Hepatocyte (in vitro differentiated cells): ENCODE data around the gene KCNJ5.

Experiments used
- CTCF ChIP-seq: fragments of 200-600 bp; sonication (generic); IDR thresholded peaks from 2 replicates; pipeline ENCODE4 v1.5.1; 2016; ENCODE audit warnings: antibody characterized with exemption, mild to moderate bottlenecking; ENCODE audit not compliant: poor library complexity
- EZH2 ChIP-seq: fragments of 200-600 bp; sonication (generic); IDR thresholded peaks from 2 replicates; pipeline ENCODE4 v1.6.1; 2016; ENCODE audit warnings: antibody characterized with exemption, mild to moderate bottlenecking, borderline replicate concordance
- EZH2phosphoT487 ChIP-seq: fragments of 200-600 bp; sonication (generic); IDR thresholded peaks from one replicate; pipeline ENCODE4 v1.6.1; 2018; ENCODE audit warnings: antibody characterized with exemption, mild to moderate bottlenecking, low read depth, moderate library complexity; ENCODE audit not compliant: unreplicated experiment, severe bottlenecking

- no peak for TF ChIP-seq CTCF
- TF ChIP-seq EZH2: no peak
- no peak for TF ChIP-seq EZH2phosphoT487
Measured at GRCh38 chr11:128890216-128890542, 977 bp upstream of the KCNJ5 start.
